Stimulated activated effector memory CD8-positive, alpha-beta T cell treated with anti-CD3 and anti-CD28 coated beads, Interleukin-12 subunit alpha, Interleukin-12 subunit beta, amount 100 ng/mL, for 72 hours (primary cell): ENCODE measurements around the gene FAM151A.

Source experiments
- ATAC-seq: fragments of 150-1000 bp; cut with Tn5 transposase; 2 replicates; pipeline ENCODE4 v1.10.0; 2021
- DNase-seq, 2 donors: peaks; one replicate each; pipeline ENCODE4 v3.0.0; 2021 to 2022; ENCODE audit warnings: low spot score in 2 of 2
- H3K27ac Mint-ChIP-seq: one replicate; pipeline ENCODE4 v1.8.0; 2022; ENCODE audit warnings: mild to moderate bottlenecking, mixed read lengths
- H3K36me3 Mint-ChIP-seq: one replicate; pipeline ENCODE4 v1.8.0; 2022; ENCODE audit warnings: mild to moderate bottlenecking, mixed read lengths
- H3K4me1 Mint-ChIP-seq: one replicate; pipeline ENCODE4 v1.8.0; 2022; ENCODE audit warnings: mixed read lengths
- H3K4me3 Mint-ChIP-seq: one replicate; pipeline ENCODE4 v1.8.0; 2022; ENCODE audit warnings: mild to moderate bottlenecking, mixed read lengths
- H3K9me3 Mint-ChIP-seq: one replicate; pipeline ENCODE4 v1.8.0; 2022; ENCODE audit warnings: mixed read lengths

FAM151A gene

DNA sequence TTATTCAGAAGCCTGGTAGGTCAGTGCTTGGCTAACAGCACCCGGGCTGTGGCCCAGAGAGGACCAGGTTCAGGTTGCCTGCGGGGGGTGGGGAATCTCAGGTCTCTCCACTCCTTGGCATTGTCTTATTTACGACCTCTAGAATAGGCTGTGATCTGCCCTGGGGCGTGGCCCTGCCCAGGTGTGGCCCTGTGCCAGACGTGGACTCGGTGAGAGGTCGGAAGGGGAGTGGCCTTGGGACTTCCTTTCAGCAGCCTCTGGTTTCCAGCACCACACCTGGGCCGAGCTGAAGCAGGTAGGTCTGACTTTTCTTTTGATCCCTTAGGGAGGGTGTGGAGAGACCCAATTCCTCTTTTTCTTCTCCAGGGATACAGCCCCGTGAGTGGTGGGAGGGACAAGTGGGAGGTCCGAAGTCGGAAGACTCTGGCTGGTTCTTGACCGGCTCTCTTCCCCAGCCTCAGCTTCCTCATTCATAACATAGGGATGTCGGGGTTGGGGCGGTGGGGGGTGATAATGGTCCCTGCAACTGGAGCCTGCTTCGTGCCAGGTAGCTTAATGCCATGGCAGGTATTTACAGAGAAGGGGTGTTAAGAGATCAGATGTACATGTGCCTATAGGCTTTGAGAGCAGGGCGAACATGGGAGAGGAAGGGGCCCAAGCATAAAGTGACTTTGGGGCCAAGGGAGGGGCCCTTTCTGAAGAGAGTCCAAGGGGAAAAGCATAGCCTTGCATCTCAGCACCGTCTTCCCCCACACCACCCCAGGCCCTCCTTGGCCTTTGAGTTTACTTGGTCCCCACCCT lies 58.8 kb downstream of the FAM151A start:
- DNase-seq (no peak), ATAC-seq (no peak)
- H3K27ac Mint-ChIP-seq: no peak overlapping the region
- no peaks in the 10 kb centered on the region for H3K9me3 Mint-ChIP-seq
- no peak overlapping the region for H3K4me3 Mint-ChIP-seq
- H3K4me1 Mint-ChIP-seq: no peaks in the 10 kb centered on the region
- H3K36me3 Mint-ChIP-seq: no peaks in the 10 kb centered on the region

DNA sequence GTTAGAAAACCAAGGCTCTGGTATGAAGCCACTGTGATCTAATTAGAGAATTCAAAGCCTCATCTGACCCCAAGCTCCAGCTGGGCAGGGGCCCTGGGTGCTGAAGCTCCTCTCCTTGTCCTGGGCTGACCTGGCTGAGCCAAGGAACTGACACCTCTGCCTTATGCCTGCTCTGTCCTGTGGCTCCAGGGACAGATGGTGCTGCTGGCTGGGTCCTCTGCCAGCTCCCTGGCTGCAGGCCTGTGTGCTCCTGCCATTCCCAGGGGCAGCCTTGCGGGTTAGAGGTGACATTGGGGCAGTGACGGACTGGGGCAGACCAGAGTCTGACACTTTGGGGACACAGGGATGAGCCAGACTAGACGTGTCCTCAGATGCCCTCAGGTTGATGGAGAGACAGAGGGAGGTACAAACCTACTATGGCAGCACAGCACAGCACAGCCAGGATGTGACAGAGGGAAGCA lies 63.5 kb downstream of the FAM151A start:
- ATAC-seq (no peak), DNase-seq (no peak)
- no peak overlapping the region for H3K27ac Mint-ChIP-seq
- peaks cover 3% of the 10 kb centered on the region for H3K9me3 Mint-ChIP-seq
- H3K4me3 Mint-ChIP-seq: no peak overlapping the region
- no peaks in the 10 kb centered on the region for H3K4me1 Mint-ChIP-seq
- no peaks in the 10 kb centered on the region for H3K36me3 Mint-ChIP-seq
